VCaP (cell line): Measurements from ENCODE around the gene GRIN2D.
A peak's percentile ranks its signal among the peaks of the same experiment; 100 is the strongest.

ENCODE experiments used
- H3K27ac ChIP-seq: fragments of 450-650 bp; 2 replicates; pipeline ENCODE4 v1.5.1; 2017
- TF ChIP-seq, protein P1 (sequence below): fragments of 450-650 bp; conservative IDR thresholded peaks from 2 replicates; pipeline ENCODE4 v1.5.1; 2017; ENCODE audit warnings: mild to moderate bottlenecking, moderate library complexity

GRIN2D gene

DNA sequence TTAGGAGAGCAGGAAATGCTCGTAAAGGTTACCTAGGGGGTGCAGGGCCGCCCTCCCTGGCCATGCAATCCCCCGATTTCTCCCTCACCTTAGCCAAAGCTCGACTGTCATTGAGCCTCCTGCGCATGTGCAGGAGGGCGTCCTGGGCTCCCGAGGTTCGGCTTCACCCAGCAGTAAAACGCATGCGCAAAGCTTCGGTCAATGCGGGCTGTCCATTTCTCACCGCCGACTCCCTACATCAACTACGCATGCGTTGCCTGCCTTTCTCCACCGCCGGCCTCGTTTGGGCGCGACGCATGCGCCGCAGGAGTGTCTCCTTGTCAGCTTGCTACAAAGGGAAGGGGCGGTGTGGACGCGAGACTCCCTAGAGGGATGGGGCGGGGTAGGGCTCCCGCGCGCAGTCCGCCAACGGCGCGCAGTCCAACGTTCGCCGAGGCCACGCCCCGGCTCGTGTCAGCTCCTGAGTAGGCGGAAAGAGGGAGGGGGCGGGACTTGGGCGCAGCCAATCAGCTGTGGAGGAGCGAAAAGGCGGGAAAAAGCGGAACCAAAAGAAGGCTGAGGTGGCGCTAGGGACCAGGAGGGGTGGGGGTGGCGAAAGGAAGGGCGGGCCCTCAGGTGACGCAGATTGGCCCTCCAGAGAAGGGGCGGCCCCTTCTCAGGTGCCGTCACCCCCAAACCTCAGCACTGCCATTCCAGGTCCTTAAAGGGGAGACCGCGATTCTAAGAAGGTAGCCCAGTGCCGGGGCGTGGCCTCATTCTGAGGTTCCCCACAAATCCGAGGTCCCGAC is 29.5 kb upstream of the GRIN2D start, which contains the start of the genes SYNGR4 and TMEM143:
Gene SYNGR4 (plus strand): TSS at position 558 of the 788 bp plus-strand sequence. CDS start 1,476 bp downstream, outside the sequence.
Gene TMEM143 (minus strand): TSS at position 131 of the 788 bp plus-strand sequence. CDS start 20 bp downstream, at position 111.
- TF ChIP-seq, protein P1, sequence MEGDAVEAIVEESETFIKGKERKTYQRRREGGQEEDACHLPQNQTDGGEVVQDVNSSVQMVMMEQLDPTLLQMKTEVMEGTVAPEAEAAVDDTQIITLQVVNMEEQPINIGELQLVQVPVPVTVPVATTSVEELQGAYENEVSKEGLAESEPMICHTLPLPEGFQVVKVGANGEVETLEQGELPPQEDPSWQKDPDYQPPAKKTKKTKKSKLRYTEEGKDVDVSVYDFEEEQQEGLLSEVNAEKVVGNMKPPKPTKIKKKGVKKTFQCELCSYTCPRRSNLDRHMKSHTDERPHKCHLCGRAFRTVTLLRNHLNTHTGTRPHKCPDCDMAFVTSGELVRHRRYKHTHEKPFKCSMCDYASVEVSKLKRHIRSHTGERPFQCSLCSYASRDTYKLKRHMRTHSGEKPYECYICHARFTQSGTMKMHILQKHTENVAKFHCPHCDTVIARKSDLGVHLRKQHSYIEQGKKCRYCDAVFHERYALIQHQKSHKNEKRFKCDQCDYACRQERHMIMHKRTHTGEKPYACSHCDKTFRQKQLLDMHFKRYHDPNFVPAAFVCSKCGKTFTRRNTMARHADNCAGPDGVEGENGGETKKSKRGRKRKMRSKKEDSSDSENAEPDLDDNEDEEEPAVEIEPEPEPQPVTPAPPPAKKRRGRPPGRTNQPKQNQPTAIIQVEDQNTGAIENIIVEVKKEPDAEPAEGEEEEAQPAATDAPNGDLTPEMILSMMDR, result no peak
- peak within 1 kb of the TSS; percentile 94 for H3K27ac ChIP-seq

GRCh38 chr19:48364598-48365348 is 28.7 kb upstream of the GRIN2D start:
- TF ChIP-seq, protein P1, result no peak
- peak overlapping the region; percentile 94 for H3K27ac ChIP-seq

GRCh38 chr19:48365602-48366001 is 27.9 kb upstream of the GRIN2D start:
- 0 out of 2 replicates have a peak overlapping the region, but pooled peaks have one; percentile 3 for H3K27ac ChIP-seq
- TF ChIP-seq, protein P1, result no peak

DNA sequence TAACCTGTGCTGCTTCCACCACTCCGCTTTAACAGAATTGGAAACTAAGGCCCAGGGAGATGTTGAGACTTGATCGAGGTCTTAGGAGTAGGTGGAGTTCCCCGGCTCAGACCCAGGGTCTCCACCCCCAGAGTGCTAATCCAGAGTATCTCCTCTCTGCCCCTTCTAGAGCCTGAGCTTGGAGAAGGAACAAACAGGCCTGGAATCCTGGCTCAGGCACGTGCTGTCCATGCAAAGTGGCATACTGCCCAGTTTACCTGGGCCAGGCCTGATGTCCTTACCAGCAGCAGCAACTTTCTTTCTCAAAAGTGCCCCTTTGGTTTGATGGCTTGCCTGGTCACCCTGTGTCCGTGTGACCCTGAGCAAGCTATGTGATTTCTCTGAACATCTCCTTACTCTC is 25.6 kb upstream of the GRIN2D start:
- H3K27ac ChIP-seq, result peak overlapping the region; percentile 55
- TF ChIP-seq, protein P1, result no peak

- TF ChIP-seq, protein P1, result no peak
- no peak overlapping the region; the same call in 1 of the 2 replicates for H3K27ac ChIP-seq
These were observed 24.5 kb upstream of the GRIN2D start for GRCh38 chr19:48368936-48369335.

GRCh38 chr19:48370955-48371354 is 22.5 kb upstream of the GRIN2D start:
- TF ChIP-seq, protein P1, result no peak
- H3K27ac ChIP-seq, result no peak overlapping the region

DNA sequence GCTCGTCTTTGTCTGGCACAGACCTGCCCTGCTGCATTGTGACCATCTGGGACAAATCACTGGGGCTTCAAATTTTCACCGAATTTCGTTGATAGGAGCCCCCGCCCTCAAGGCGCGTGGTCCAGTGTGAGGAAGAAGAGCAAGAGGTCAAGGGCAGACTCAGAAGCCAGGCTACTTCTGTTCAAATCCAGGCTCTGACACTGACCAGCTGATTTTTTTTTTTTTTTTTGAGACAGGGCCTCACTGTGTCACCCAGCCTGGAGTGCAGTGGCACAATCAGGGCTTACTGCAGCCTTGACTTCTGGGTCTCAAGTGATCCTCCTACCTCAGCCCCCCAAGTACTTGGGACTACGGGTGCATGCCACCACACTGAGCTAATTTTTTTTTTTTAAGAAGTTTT is 22.1 kb upstream of the GRIN2D start:
- peak overlapping the region; percentile 62; the same call in 1 of the 2 replicates for H3K27ac ChIP-seq
- TF ChIP-seq, protein P1, result no peak

GRCh38 chr19:48371771-48372170 is 21.7 kb upstream of the GRIN2D start:
- H3K27ac ChIP-seq, result peak overlapping the region; percentile 62
